NB4 (cell line): ENCODE results near the gene PRKD1.

Source experiments
- DNase-seq: peaks from one replicate; pipeline ENCODE4 v3.0.0; 2010; ENCODE audit warnings: low read depth
- H3K4me3 ChIP-seq: one replicate; pipeline ENCODE4 v1.5.1; 2011; ENCODE audit warnings: mild to moderate bottlenecking, low read depth, low read length, moderate library complexity
- CTCF ChIP-seq: IDR thresholded peaks from one replicate; pipeline ENCODE4 v1.5.1; 2012; ENCODE audit warnings: low read depth, low read length
- MAX ChIP-seq: IDR thresholded peaks from 2 replicates; pipeline ENCODE4 v1.6.1; 2011; ENCODE audit warnings: low read depth, low read length
- MYC ChIP-seq: IDR thresholded peaks from 2 replicates; pipeline ENCODE4 v1.6.1; 2011; ENCODE audit warnings: low read depth, low read length
- POLR2A ChIP-seq: IDR thresholded peaks from 2 replicates; pipeline ENCODE4 v1.6.1; 2011; ENCODE audit warnings: mild to moderate bottlenecking; ENCODE audit not compliant: insufficient read length; ENCODE audit errors: extremely low read depth

PRKD1 gene

GRCh38 chr14:29618323-29619067, 309.2 kb downstream of the PRKD1 start:
- no peak for DNase-seq
- no peak overlapping the region for H3K4me3 ChIP-seq
- TF ChIP-seq CTCF, result no peak
- TF ChIP-seq MYC, result no peak
- TF ChIP-seq MAX, result no peak
- no peak for TF ChIP-seq POLR2A

GRCh38 chr14:29616922-29617321, 310.7 kb downstream of the PRKD1 start:
- DNase-seq, result no peak
- no peak for TF ChIP-seq POLR2A
- H3K4me3 ChIP-seq, result no peak overlapping the region

- DNase-seq, result no peak
- TF ChIP-seq CTCF (no peak), MAX (no peak)
- no peak overlapping the region for H3K4me3 ChIP-seq
These were observed 318.8 kb downstream of the PRKD1 start for GRCh38 chr14:29608861-29609260.

- no peak for DNase-seq
- H3K4me3 ChIP-seq, result no peak overlapping the region
- no peak for TF ChIP-seq CTCF
- no peak for TF ChIP-seq POLR2A
- no peak for TF ChIP-seq MYC
- no peak for TF ChIP-seq MAX
These were observed 320.5 kb downstream of the PRKD1 start for GRCh38 chr14:29607169-29607568.

GRCh38 chr14:29603696-29604095, 324.0 kb downstream of the PRKD1 start:
- TF ChIP-seq POLR2A, result no peak
- TF ChIP-seq CTCF, result no peak
- no peak for TF ChIP-seq MYC
- TF ChIP-seq MAX, result no peak
- no peak overlapping the region for H3K4me3 ChIP-seq
- no peak for DNase-seq

GRCh38 chr14:29601616-29602015, 326.0 kb downstream of the PRKD1 start:
- no peak for TF ChIP-seq POLR2A
- TF ChIP-seq MYC, result no peak
- TF ChIP-seq CTCF, result no peak
- no peak for DNase-seq
- no peak overlapping the region for H3K4me3 ChIP-seq
